22Rv1 (cell line): ENCODE measurements around the gene KRT3.

ENCODE experiments used
- H3K27ac ChIP-seq: fragments of 450-650 bp; 2 replicates; pipeline ENCODE4 v1.5.1; 2017
- ZFX ChIP-seq: fragments of 450-650 bp; IDR thresholded peaks from 2 replicates; pipeline ENCODE4 v1.6.1; 2017; ENCODE audit warnings: antibody characterized with exemption, borderline replicate concordance
- TF ChIP-seq, protein P1 (sequence below): fragments of 450-650 bp; IDR thresholded peaks from 2 replicates; pipeline ENCODE4 v1.5.1; 2017; ENCODE audit warnings: mild to moderate bottlenecking

Gene KRT3

DNA sequence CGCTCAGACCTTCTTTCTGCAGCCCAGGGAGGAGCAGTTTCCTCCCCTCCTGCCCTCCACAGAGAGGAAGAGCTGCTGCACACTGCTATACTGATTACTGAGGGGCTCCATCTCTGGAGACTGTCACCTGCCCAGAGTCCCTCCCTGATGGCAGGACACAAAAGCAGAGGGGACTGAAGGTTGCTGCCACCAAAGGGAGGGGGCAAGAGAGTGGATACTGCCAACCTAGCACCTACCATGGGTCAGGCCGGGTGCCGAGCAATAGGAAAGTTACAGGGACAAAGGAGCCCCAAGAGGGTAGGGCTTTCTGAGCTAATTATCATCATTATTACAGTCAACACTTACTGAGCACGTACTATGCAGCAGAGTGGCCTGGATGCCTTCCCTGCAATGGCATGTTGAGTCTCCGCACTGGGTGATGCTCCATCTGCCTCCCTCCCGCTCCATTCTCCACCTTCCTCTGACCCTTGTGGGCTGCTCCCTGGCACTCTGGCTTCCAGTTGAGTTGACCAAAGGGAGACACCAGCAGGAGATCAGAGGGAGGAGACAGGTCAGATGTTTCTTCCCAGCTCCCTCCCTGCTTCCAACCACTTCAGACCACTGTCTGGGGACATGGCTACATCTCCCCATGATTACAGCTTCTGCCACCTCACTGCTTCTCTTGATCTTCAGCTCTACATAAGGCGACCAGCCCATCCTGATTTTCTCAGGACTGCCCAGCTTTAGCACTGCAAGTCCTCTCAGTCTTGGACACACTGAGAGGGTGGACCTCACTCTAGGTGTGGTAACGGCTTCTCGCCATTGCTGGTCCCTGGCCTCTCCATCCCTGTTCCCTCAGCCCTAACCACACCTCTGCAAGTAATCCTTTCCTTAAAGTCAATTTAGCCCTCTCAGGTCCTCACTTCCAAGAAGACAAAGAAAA lies 40.8 kb upstream of the KRT3 start:
- no peak overlapping the region for H3K27ac ChIP-seq
- no peak for TF ChIP-seq ZFX
- TF ChIP-seq, protein P1, sequence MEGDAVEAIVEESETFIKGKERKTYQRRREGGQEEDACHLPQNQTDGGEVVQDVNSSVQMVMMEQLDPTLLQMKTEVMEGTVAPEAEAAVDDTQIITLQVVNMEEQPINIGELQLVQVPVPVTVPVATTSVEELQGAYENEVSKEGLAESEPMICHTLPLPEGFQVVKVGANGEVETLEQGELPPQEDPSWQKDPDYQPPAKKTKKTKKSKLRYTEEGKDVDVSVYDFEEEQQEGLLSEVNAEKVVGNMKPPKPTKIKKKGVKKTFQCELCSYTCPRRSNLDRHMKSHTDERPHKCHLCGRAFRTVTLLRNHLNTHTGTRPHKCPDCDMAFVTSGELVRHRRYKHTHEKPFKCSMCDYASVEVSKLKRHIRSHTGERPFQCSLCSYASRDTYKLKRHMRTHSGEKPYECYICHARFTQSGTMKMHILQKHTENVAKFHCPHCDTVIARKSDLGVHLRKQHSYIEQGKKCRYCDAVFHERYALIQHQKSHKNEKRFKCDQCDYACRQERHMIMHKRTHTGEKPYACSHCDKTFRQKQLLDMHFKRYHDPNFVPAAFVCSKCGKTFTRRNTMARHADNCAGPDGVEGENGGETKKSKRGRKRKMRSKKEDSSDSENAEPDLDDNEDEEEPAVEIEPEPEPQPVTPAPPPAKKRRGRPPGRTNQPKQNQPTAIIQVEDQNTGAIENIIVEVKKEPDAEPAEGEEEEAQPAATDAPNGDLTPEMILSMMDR, result no peak

DNA sequence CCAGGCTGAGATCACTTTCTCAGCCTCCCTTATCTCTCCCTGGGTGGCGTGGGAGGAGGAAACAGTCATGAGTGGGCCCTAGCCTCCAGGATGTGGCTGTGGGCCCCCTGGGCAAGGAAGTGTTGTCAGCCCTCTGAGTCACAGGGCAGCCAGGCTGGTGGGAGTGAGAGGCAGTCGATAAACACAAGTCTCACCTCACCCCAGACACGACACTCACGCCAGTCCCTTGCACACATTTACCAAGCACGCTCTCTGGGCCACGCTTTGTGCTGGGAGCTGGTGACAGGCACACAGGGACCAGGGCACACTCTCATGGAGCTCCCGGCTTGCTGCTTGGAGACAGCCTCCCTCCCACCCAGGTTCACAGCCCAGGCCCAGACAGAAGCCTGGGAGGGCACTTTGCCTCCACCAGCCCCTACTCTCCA lies 40.1 kb upstream of the KRT3 start:
- no peak for TF ChIP-seq ZFX
- TF ChIP-seq, protein P1, result no peak
- H3K27ac ChIP-seq, result no peak overlapping the region

DNA sequence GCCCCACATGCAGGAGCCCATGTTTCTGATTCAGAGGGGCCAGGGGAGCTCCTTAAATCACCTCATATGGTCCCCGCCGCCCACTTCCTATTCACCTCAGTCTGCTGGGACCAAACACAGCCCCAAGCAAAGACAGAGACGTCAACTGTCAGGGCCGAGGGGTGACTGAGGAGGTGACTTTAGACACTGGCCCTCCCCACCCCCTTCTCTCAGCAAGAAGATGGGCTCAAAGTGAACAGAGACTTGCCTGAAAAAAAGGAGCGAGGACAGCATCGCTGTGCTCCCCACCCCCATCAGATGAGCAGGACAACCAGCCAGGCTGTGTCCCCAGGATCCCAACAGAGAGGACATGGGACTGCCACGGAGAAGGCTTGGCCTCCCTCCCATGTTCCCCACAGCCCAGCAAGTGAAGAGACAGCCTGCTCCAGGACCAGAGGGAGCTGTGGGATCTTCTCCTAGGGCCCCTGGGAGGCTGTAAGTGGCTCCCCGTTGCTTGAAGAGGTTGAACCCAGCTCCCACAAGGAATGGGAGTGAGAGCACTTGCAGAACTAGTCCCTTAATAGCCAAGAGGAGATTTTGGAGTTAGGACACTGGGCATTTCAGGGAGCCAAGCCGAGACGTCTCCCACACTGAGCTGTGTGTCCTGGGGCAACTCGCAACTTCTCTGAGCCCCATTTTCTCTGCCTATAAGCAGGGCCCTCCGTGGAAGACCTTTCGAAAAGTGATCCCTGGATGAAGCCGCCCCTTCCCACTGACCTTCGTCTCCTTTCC lies 39.5 kb upstream of the KRT3 start:
- TF ChIP-seq, protein P1, result no peak
- no peak for TF ChIP-seq ZFX
- no peak overlapping the region for H3K27ac ChIP-seq

DNA sequence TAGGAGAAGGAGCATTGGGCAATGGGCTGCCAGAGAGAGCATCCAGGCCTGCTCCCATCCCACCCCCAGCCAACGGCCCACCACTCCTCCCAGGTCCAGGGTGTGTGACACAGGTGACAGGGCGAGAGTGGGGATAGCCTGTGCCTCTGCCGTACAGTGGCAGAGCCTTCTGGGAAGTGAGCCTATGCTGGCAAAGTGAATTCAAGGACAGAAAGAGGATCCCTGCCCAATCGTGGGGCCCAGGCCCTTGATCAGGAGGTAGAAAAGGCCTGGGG lies 38.7 kb upstream of the KRT3 start:
- no peak for TF ChIP-seq ZFX
- TF ChIP-seq, protein P1, result no peak
- no peak overlapping the region for H3K27ac ChIP-seq

DNA sequence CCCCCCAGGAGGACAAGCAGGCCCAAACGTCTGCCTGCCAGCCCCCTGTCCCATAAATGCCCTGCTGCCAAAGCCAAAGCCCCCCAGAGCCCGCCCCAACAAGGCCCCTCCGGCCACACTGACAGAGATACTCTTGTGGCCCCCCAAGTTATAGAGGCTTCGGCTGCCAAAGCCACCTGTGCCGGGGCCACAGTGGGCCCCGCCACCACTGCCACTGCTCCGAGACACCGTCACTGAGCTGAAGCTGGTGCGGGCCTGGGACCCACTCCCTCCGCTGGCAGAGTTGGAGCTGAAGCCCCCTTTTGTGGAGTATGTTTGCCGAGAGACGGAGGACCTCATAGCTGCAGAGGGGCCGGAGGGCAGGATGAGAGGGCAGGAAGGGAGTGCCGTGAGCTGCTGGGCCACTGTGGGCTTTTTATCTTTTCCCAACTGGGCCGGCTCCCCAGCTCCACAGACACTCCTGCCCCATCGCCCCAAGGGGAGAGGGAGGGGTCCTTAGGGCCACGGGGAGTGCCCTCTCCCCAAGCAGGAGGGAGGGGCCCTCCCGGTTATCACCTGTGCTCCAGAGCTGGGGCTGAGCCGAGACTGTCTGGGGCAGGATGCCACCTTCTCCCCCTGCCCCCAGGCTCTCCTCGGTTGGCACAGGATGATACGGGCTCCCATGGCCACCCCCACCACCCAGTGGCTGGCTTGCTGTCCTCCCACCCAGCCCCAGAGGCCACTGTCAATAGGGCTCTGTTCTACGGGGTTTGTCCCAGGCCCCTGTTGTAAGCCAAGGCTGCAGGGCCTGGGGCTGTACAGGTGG lies 38.2 kb upstream of the KRT3 start, which contains the start of gene KRT79:
KRT79 (minus strand) TSS at position 390 of the 805 bp plus-strand sequence; CDS start at position 339, 51 bp downstream.
- TF ChIP-seq ZFX, result no peak
- TF ChIP-seq, protein P1, result no peak

DNA sequence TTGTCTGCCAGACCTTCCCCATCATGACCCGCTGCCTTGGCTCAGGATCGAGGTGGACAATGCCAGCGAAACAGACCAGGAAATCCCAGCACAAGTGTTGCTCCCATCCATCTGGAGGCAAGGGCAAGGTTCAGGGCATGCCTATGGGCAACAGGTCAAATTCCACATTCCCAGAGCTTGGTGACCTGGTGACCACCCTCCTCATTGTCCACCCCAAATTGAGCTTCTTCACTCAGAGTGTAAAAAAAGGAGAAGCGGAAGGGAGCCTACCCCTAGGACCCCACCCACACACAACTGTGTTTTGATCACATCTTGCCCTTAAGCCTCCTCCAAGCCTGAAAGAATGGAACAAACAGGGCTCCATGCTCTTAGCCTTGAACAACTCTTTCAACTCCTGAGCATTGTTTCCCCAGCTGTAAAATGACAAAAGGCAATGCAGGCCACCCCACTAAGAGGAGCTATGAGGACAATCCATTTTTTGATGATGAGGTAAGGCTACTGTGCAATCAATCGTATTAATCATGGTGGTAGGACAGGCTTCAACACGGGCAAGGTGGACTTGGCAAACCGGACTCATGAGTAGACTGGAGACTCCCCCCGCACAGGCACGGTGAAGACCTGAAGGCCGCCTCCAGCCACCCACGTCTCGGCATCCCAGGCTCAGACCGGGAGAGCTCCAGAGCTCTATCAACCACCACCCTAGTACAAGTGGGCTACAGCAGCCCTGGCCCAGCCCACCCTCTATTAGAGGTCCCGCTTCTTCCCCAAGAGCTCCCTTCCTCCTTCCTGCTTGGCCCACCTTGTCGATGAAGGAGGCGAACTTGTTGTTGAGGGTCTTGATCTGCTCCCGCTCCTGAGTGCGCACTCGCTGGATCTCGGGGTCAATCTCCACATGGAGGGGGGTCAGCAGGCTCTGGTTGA lies 37.3 kb upstream of the KRT3 start:
- H3K27ac ChIP-seq, result no peak overlapping the region
- TF ChIP-seq, protein P1, result no peak
- no peak for TF ChIP-seq ZFX

More for the DNA sequence above, 38.2 kb upstream of the KRT3 start, which contains the start of gene KRT79:
- no peak within 1 kb of the TSS for H3K27ac ChIP-seq
